Fibroblast of villous mesenchyme (primary cell): ENCODE measurements around the gene PRDM9. TPM values are rescaled to one million over a fixed set of nuclear protein-coding genes. Genes with fewer than 3 reads are reported as not detected.
"Not testable (repeated sequence)": the region's sequence is repeated elsewhere in the genome, so short reads cannot be mapped to it uniquely, and the experiment has no call there.

Source experiments
- DNase-seq: peaks from one replicate; pipeline ENCODE4 v3.0.0-alpha.2; 2010; ENCODE audit warnings: low read depth
- H3K4me3 ChIP-seq: 2 replicates; pipeline ENCODE4 v1.5.1; 2011; ENCODE audit warnings: low read depth, mild to moderate bottlenecking, low read length
- CTCF ChIP-seq: IDR thresholded peaks from 2 replicates; pipeline ENCODE4 v1.5.1; 2012; ENCODE audit warnings: low read depth, mild to moderate bottlenecking, low read length; ENCODE audit not compliant: insufficient read depth
- total RNA-seq: library from RNA; depleted of rRNA; stranded (reverse); fragments of >200 nt; gene quantifications from 2 replicates; pipeline ENCODE4 v1.2.3, GENCODE V29; 2012

Gene PRDM9
- total RNA-seq, 1 donor, result not detected

GRCh38 chr5:23525751-23526150 is 18.3 kb downstream of the PRDM9 start:
- TF ChIP-seq CTCF, result no peak
- H3K4me3 ChIP-seq, result no peak overlapping the region
- DNase-seq, result no peak

GRCh38 chr5:23526616-23527015 is 19.2 kb downstream of the PRDM9 start:
- not testable (repeated sequence) for DNase-seq, H3K4me3 ChIP-seq

- H3K4me3 ChIP-seq, DNase-seq: not testable (repeated sequence)
Observed at GRCh38 chr5:23527216-23527920, 20.0 kb downstream of the PRDM9 start.

- no peak overlapping the region for H3K4me3 ChIP-seq
- DNase-seq, result no peak
- no peak for TF ChIP-seq CTCF
Observed at GRCh38 chr5:23528677-23529076, 21.3 kb downstream of the PRDM9 start.

- no peak overlapping the region for H3K4me3 ChIP-seq
- no peak for DNase-seq
- TF ChIP-seq CTCF, result no peak
Observed at GRCh38 chr5:23530571-23530970, 23.2 kb downstream of the PRDM9 start.

- H3K4me3 ChIP-seq, result no peak overlapping the region
- DNase-seq, result no peak
- TF ChIP-seq CTCF, result no peak
Observed at GRCh38 chr5:23571059-23571458, 63.6 kb downstream of the PRDM9 start.
